PC-3 (cell line): Measurements from ENCODE around the gene GRPEL2. TPM values are rescaled to one million over a fixed set of nuclear protein-coding genes. Genes with fewer than 3 reads are reported as not detected.

Experiments
- ATAC-seq: fragments of 200-7000 bp; cut with Tn5 transposase; 2 replicates; pipeline ENCODE4 v1.9.1; 2020; ENCODE audit warnings: mild to moderate bottlenecking, moderate library complexity
- BruUV-seq: library from RNA; stranded (reverse); fragments of 400-500 nt; replicated peaks from 2 replicates; lab custom pipeline; 2021; lab: Mats Ljungman, UMichigan
- CTCF ChIA-PET: fragments of 300-600 bp; sonication (Branson Sonifier 250); formaldehyde crosslinking; loops from one replicate; lab custom pipeline; 2022; ENCODE audit warnings: antibody characterized with exemption; lab: Charles Lee
- POLR2A ChIA-PET: fragments of 300-600 bp; sonication (Branson Sonifier 250); formaldehyde crosslinking; loops from one replicate; lab custom pipeline; 2022; ENCODE audit warnings: antibody characterized with exemption; ENCODE audit not compliant: unreplicated experiment; lab: Charles Lee
- DNase-seq: peaks from one replicate; pipeline ENCODE4 v3.0.0-alpha.2; 2015
- H2AFZ ChIP-seq: fragments of 300-600 bp; sonication (generic); 2 replicates; pipeline ENCODE4 v1.6.0; 2016; ENCODE audit warnings: antibody characterized with exemption, low read length
- H3F3A ChIP-seq: fragments of 300-600 bp; sonication (generic); one replicate; pipeline ENCODE4 v1.6.0; 2017; ENCODE audit warnings: antibody characterized with exemption, low read length, control low read depth, mild to moderate bottlenecking; ENCODE audit not compliant: unreplicated experiment
- H3K27ac ChIP-seq: fragments of 300-600 bp; sonication (generic); 2 replicates; pipeline ENCODE4 v1.5.1; 2016; ENCODE audit warnings: mild to moderate bottlenecking, low read length
- H3K27me3 ChIP-seq: fragments of 300-600 bp; sonication (generic); 2 replicates; pipeline ENCODE4 v1.6.1; 2016; ENCODE audit warnings: low read length, mixed read lengths
- H3K36me3 ChIP-seq: fragments of 300-600 bp; sonication (generic); 2 replicates; pipeline ENCODE4 v1.6.1; 2016; ENCODE audit warnings: low read depth, mixed run types, low read length, mixed read lengths
- H3K4me1 ChIP-seq: fragments of 300-600 bp; sonication (generic); 2 replicates; pipeline ENCODE4 v1.5.1; 2016; ENCODE audit warnings: low read length; ENCODE audit not compliant: insufficient read depth
- H3K4me2 ChIP-seq: fragments of 300-600 bp; sonication (generic); 2 replicates; pipeline ENCODE4 v1.6.0; 2016; ENCODE audit warnings: low read length
- H3K4me3 ChIP-seq: fragments of 300-600 bp; sonication (generic); 2 replicates; pipeline ENCODE4 v1.5.1; 2016; ENCODE audit warnings: mild to moderate bottlenecking, low read length, mixed read lengths
- H3K79me2 ChIP-seq: fragments of 300-600 bp; sonication (generic); 2 replicates; pipeline ENCODE4 v1.6.1; 2017; ENCODE audit warnings: low read length, mixed read lengths
- H3K9ac ChIP-seq: fragments of 300-600 bp; sonication (generic); 2 replicates; pipeline ENCODE4 v1.6.0; 2016; ENCODE audit warnings: mild to moderate bottlenecking, low read length
- H3K9me2 ChIP-seq: fragments of 300-600 bp; sonication (generic); replicated peaks from 2 replicates; pipeline ENCODE4 v1.6.1; 2016; ENCODE audit warnings: mixed run types, low read length, mixed read lengths
- H3K9me3 ChIP-seq: fragments of 300-600 bp; sonication (generic); 2 replicates; pipeline ENCODE4 v1.6.1; 2016; ENCODE audit warnings: low read length, mixed read lengths
- H4K20me1 ChIP-seq: fragments of 300-600 bp; sonication (generic); 2 replicates; pipeline ENCODE4 v1.6.1; 2016; ENCODE audit warnings: low read length, mixed read lengths
- EZH2 ChIP-seq: fragments of 300-600 bp; sonication (generic); IDR thresholded peaks from one replicate; pipeline ENCODE4 v1.6.1; 2017; ENCODE audit warnings: antibody characterized with exemption, mild to moderate bottlenecking, low read length; ENCODE audit not compliant: unreplicated experiment
- EZH2phosphoT487 ChIP-seq: fragments of 300-600 bp; sonication (generic); IDR thresholded peaks from 2 replicates; pipeline ENCODE4 v1.6.1; 2018; ENCODE audit warnings: mild to moderate bottlenecking, antibody characterized with exemption, low read length, borderline replicate concordance
- intact Hi-C: fragments of 100-400 bp; cut with micrococcal nuclease; formaldehyde crosslinking; loops from 2 replicates; pipeline ENCODE4 v1.9.0; 2023
- total RNA-seq: library from RNA; depleted of rRNA; stranded (reverse); fragments of >200 nt; gene quantifications from 2 replicates; pipeline ENCODE4 v1.2.3, GENCODE V29; 2014
- TF ChIP-seq, protein P1 (sequence below): fragments of 300-600 bp; sonication (generic); conservative IDR thresholded peaks from 2 replicates; pipeline ENCODE4 v1.5.1; 2017; ENCODE audit warnings: antibody characterized with exemption, low read depth, mild to moderate bottlenecking, low read length

GRPEL2 gene
- total RNA-seq, 1 experiment from 2014 or later = 43.8 TPM

DNA sequence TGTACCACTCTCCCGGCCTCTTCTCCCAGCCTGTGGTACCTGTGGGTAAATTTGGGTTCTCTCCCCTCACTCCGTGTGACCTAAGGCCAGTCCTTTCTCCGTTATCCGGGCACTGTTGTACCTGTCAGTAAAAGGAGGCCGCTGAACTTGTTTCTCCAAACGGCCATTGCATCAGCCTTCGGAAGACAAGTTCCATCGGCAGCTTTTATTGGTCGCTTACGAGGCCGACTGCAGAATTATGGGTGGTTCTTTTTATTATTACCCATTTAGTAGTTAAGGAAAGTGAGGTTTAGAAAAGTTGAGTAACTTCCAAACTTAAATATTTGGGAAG, 558 bp downstream of the GRPEL2 start:
- Histone ChIP-seq H3F3A (no peaks in the 10 kb centered on the region), H3K27me3 (no peaks in the 10 kb centered on the region), H4K20me1 (peaks cover 13% of the 10 kb centered on the region), H3K36me3 (peaks cover 38% of the 10 kb centered on the region), H3K9me2 (no peaks in the 10 kb centered on the region), H2AFZ (peak overlapping the region; percentile 93), H3K27ac (peak overlapping the region; percentile 42), H3K4me3 (peak overlapping the region; percentile 81), H3K9ac (peak overlapping the region; percentile 92), H3K4me1 (peaks cover 22% of the 10 kb centered on the region), H3K4me2 (peak overlapping the region; percentile 86), H3K79me2 (peaks cover 54% of the 10 kb centered on the region), H3K9me3 (no peaks in the 10 kb centered on the region)
- DNase-seq (peak; percentile 52), ATAC-seq (peak; percentile 6)
- CTCF ChIA-PET = interaction anchor here (0.6 to 1.0 kb wide), 4 partner anchors 12 to 31 kb away, joined by 3 to 4 read pairs (median 3); partner anchors contain the start of gene PCYOX1L
- POLR2A ChIA-PET = interaction anchor here (0.5 to 1.3 kb wide), 3 partner anchors 12 to 216 kb away, joined by 5 to 15 read pairs (median 9); partner anchors contain the start of gene PCYOX1L
- no TSS peak for BruUV-seq
- TF ChIP-seq EZH2phosphoT487 (no peak), EZH2 (no peak)
- TF ChIP-seq, protein P1, sequence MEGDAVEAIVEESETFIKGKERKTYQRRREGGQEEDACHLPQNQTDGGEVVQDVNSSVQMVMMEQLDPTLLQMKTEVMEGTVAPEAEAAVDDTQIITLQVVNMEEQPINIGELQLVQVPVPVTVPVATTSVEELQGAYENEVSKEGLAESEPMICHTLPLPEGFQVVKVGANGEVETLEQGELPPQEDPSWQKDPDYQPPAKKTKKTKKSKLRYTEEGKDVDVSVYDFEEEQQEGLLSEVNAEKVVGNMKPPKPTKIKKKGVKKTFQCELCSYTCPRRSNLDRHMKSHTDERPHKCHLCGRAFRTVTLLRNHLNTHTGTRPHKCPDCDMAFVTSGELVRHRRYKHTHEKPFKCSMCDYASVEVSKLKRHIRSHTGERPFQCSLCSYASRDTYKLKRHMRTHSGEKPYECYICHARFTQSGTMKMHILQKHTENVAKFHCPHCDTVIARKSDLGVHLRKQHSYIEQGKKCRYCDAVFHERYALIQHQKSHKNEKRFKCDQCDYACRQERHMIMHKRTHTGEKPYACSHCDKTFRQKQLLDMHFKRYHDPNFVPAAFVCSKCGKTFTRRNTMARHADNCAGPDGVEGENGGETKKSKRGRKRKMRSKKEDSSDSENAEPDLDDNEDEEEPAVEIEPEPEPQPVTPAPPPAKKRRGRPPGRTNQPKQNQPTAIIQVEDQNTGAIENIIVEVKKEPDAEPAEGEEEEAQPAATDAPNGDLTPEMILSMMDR = no peak
- intact Hi-C loops = loop anchor here (1.0 to 5.0 kb wide), 3 partner anchors 11 to 204 kb away; partner anchors contain the start of gene ABLIM3

DNA sequence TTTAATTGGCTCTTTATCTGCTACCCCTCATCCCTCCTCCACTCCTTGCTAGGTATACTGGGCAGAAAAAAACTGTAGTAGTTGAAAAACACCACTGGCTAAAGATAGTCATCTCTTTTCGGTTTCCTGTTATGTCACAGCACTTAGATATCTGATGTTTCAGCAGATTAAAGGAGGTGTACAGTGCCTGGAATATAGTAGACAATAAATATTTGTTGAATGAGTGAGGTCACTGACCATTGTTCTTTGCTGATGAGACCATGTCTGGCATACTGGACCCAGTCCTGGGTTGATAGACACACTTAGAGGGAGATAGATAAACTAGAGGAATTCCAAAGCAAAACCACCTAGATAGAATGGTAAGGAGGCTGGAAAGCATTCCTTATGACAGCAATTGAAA, 3.2 kb downstream of the GRPEL2 start:
- CTCF ChIA-PET = no interaction called here
- Histone ChIP-seq H3K79me2 (peaks cover 76% of the 10 kb centered on the region), H3F3A (no peaks in the 10 kb centered on the region), H3K9me3 (no peaks in the 10 kb centered on the region), H3K27me3 (no peaks in the 10 kb centered on the region), H3K27ac (no peak overlapping the region), H3K9ac (no peak overlapping the region), H3K4me2 (peak overlapping the region; percentile 86; the same call in 1 of the 2 replicates), H4K20me1 (peaks cover 19% of the 10 kb centered on the region), H3K9me2 (no peaks in the 10 kb centered on the region), H2AFZ (no peak overlapping the region), H3K36me3 (peaks cover 65% of the 10 kb centered on the region), H3K4me1 (peaks cover 22% of the 10 kb centered on the region), H3K4me3 (no peak overlapping the region)
- intact Hi-C loops = loop anchor here (5.0 kb wide), 1 partner anchor 206 kb away; the partner anchor contains the start of gene ABLIM3
- ATAC-seq = no peak
- TF ChIP-seq EZH2 (no peak), EZH2phosphoT487 (no peak)
- TF ChIP-seq, protein P1 = no peak
- no TSS peak for BruUV-seq
- POLR2A ChIA-PET = no interaction called here
- no peak for DNase-seq

DNA sequence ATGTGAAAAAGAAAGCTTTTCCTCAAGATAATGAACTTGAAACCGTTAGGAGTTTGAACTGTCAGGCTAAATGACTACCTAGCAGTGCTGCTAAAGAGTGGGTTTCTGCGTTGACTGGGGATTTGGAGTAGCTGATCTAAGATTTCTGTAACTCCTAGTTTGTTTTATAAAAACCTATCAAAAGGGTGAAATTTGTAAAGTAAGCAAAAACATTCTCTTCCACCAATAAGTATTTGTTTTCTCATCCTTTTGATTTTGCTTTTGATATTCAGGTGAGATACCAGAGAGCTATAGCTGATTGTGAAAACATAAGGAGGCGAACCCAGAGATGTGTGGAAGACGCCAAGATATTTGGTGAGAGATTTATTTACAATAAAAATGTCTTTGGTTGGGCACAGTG, 4.1 kb downstream of the GRPEL2 start:
- CTCF ChIA-PET = interaction anchor here (0.7 kb wide), 1 partner anchor 18 kb away, joined by 4 read pairs; no protein-coding TSS in a partner anchor
- intact Hi-C loops = loop anchor here (5.0 kb wide), 1 partner anchor 207 kb away; the partner anchor contains the start of gene ABLIM3
- H3K27ac ChIP-seq = no peak overlapping the region

More for the DNA sequence above, 4.1 kb downstream of the GRPEL2 start:
- TF ChIP-seq, protein P1 = no peak
- TF ChIP-seq EZH2 = no peak
- TF ChIP-seq EZH2phosphoT487 = no peak
- DNase-seq (no peak), ATAC-seq (no peak)
- no TSS peak for BruUV-seq
- Histone ChIP-seq H3K9me3 (no peaks in the 10 kb centered on the region), H3K4me1 (peaks cover 20% of the 10 kb centered on the region), H3K27me3 (no peaks in the 10 kb centered on the region), H4K20me1 (peaks cover 19% of the 10 kb centered on the region), H3F3A (no peaks in the 10 kb centered on the region), H3K4me2 (no peak overlapping the region), H3K4me3 (no peak overlapping the region), H3K9me2 (no peaks in the 10 kb centered on the region), H3K9ac (no peak overlapping the region), H3K36me3 (peaks cover 74% of the 10 kb centered on the region), H2AFZ (no peak overlapping the region), H3K79me2 (peaks cover 79% of the 10 kb centered on the region)
- POLR2A ChIA-PET = no interaction called here
